Smooth muscle cell (in vitro differentiated cells): ENCODE results near the gene MBNL3. TPM values are rescaled to one million over a fixed set of nuclear protein-coding genes. Genes with fewer than 3 reads are reported as not detected.

Experiments used
- DNase-seq: peaks from one replicate; lab custom pipeline; 2025; ENCODE audit not compliant: unreplicated experiment; lab: John Stamatoyannopoulos, UW
- H2AFZ ChIP-seq: fragments of 200-600 bp; sonication (generic); 2 replicates; pipeline ENCODE4 v1.6.0; 2016; ENCODE audit warnings: antibody characterized with exemption, low read depth, mild to moderate bottlenecking
- H3F3A ChIP-seq: fragments of 200-600 bp; sonication (generic); 2 replicates; pipeline ENCODE4 v1.6.0; 2017; ENCODE audit warnings: antibody characterized with exemption, low read depth
- H3K27ac ChIP-seq: fragments of 200-600 bp; sonication (generic); 2 replicates; pipeline ENCODE4 v1.5.1; 2016; ENCODE audit warnings: low read depth, mild to moderate bottlenecking
- H3K27me3 ChIP-seq: fragments of 200-600 bp; sonication (generic); 2 replicates; pipeline ENCODE4 v1.6.1; 2016; ENCODE audit warnings: low read depth, mild to moderate bottlenecking
- H3K36me3 ChIP-seq: fragments of 200-600 bp; sonication (generic); 2 replicates; pipeline ENCODE4 v1.5.1; 2016; ENCODE audit warnings: low read depth
- H3K4me1 ChIP-seq: fragments of 200-600 bp; sonication (generic); 2 replicates; pipeline ENCODE4 v1.5.1; 2016; ENCODE audit warnings: low read depth
- H3K4me2 ChIP-seq: fragments of 200-600 bp; sonication (generic); 2 replicates; pipeline ENCODE4 v1.6.0; 2016; ENCODE audit warnings: mild to moderate bottlenecking
- H3K4me3 ChIP-seq: fragments of 200-600 bp; sonication (generic); 2 replicates; pipeline ENCODE4 v1.5.1; 2016; ENCODE audit warnings: mild to moderate bottlenecking
- H3K79me2 ChIP-seq: fragments of 200-600 bp; sonication (generic); 2 replicates; pipeline ENCODE4 v1.6.0; 2016; ENCODE audit warnings: low read depth, mild to moderate bottlenecking
- H3K9ac ChIP-seq: fragments of 200-600 bp; sonication (generic); 2 replicates; pipeline ENCODE4 v1.6.0; 2016; ENCODE audit warnings: low read depth
- H3K9me3 ChIP-seq: fragments of 200-600 bp; sonication (generic); replicated peaks from 2 replicates; pipeline ENCODE4 v1.5.1; 2016; ENCODE audit warnings: low read depth
- H4K20me1 ChIP-seq: fragments of 200-600 bp; sonication (generic); 2 replicates; pipeline ENCODE4 v1.6.0; 2016; ENCODE audit warnings: low read depth
- WGBS: methylation state at CpG from one replicate; pipeline ENCODE4 v1.1.7; 2016; ENCODE audit warnings: low lambda C conversion rate; 5-methylcytosine and 5-hydroxymethylcytosine counted together
- polyA plus RNA-seq: library from polyadenylated mRNA; unstranded; fragments of >200 nt; fragmentation: Nextera tagmentation; extraction: Ambion mirVana; gene quantifications from 2 replicates; pipeline ENCODE4 v1.2.1, GENCODE V29; 2016
- total RNA-seq: library from RNA; depleted of rRNA; stranded (reverse); fragments of >200 nt; gene quantifications from 2 replicates; pipeline ENCODE4 v1.2.3, GENCODE V29; 2014
- TF ChIP-seq, protein P1 (sequence below): fragments of 200-600 bp; sonication (generic); IDR thresholded peaks from 2 replicates; pipeline ENCODE4 v1.5.1; 2017; ENCODE audit warnings: borderline replicate concordance, mild to moderate bottlenecking, antibody characterized with exemption; ENCODE audit not compliant: insufficient read depth, poor library complexity, severe bottlenecking

The MBNL3 gene
- total and polyA plus RNA-seq, 2 experiments from 2014 or later: 15.7 to 49.0 TPM

DNA sequence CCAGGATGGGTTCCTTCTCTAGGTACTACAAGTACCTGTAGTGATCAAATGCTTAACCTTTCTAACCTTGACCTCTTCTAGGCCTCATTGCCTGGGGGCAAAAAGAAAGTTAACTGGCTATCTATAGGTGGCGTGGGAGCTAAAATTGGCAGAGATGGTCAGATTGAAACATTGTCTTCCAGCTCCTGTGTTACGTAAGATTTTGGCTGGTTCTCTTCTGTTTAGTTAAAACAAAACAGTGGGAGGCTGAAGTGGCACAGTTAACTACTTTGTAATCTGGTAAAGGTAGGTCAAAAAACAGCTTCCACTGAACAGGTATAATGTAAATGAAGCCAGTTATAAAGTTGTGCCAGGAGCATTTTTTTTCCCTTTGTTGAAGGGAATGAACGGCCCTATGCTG, 115.2 kb downstream of the MBNL3 start:
- Histone ChIP-seq H3K27ac (no peak overlapping the region), H3K9me3 (no peaks in the 10 kb centered on the region), H3F3A (no peaks in the 10 kb centered on the region), H3K27me3 (no peaks in the 10 kb centered on the region), H3K4me1 (no peaks in the 10 kb centered on the region), H3K36me3 (no peaks in the 10 kb centered on the region), H3K4me2 (no peak overlapping the region), H3K4me3 (no peak overlapping the region), H2AFZ (no peak overlapping the region), H3K9ac (no peak overlapping the region), H3K79me2 (no peaks in the 10 kb centered on the region), H4K20me1 (no peaks in the 10 kb centered on the region)
- DNase-seq: no peak
- 87% methylated on average over 3 of the region's 3 CpGs for WGBS
- TF ChIP-seq, protein P1, sequence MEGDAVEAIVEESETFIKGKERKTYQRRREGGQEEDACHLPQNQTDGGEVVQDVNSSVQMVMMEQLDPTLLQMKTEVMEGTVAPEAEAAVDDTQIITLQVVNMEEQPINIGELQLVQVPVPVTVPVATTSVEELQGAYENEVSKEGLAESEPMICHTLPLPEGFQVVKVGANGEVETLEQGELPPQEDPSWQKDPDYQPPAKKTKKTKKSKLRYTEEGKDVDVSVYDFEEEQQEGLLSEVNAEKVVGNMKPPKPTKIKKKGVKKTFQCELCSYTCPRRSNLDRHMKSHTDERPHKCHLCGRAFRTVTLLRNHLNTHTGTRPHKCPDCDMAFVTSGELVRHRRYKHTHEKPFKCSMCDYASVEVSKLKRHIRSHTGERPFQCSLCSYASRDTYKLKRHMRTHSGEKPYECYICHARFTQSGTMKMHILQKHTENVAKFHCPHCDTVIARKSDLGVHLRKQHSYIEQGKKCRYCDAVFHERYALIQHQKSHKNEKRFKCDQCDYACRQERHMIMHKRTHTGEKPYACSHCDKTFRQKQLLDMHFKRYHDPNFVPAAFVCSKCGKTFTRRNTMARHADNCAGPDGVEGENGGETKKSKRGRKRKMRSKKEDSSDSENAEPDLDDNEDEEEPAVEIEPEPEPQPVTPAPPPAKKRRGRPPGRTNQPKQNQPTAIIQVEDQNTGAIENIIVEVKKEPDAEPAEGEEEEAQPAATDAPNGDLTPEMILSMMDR: no peak

DNA sequence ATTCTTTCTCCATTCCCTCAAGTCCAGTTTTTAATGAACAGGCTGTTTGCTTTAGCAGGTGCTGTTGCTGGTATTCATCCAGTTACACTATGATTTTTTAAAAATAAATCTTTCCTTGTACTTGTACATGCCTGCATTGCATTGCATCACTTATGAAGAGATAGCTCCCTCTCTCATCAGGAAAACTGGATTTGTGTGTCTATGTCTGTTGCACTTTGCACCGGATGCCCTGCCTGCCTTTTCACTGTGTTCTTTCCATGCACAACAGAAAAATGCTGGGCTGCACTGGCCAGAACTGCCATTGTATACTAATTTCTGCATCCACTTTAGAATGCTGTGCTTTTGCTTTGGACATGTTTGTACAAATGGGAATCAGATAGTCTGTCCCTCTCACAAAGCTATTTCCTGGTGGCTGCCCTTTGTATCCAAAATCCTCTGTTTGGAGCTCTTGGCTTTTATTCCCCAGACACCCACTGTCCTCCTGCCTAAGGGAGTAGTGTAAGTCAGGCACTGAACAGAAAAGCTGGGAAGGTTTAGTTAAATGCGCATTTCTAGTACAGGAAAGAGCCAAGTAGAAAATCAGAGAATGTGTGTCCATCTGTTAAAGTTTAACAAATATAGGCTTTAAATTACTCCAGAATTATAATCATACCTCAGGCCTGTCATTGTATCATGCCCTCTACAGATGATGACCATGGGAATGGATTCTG, 119.1 kb downstream of the MBNL3 start:
- no peak overlapping the region for H3K27ac ChIP-seq
- no peaks in the 10 kb centered on the region for H3K79me2 ChIP-seq
- H3K36me3 ChIP-seq: no peaks in the 10 kb centered on the region
- WGBS: 76% methylated on average over 2 of the region's 2 CpGs
- DNase-seq: no peak
- no peaks in the 10 kb centered on the region for H3K27me3 ChIP-seq
- H3K9me3 ChIP-seq: no peaks in the 10 kb centered on the region
- no peaks in the 10 kb centered on the region for H3K4me1 ChIP-seq
- H3K4me2 ChIP-seq: no peak overlapping the region
- H4K20me1 ChIP-seq: no peaks in the 10 kb centered on the region
- no peak overlapping the region for H2AFZ ChIP-seq
- TF ChIP-seq, protein P1: no peak
- no peak overlapping the region for H3K9ac ChIP-seq
- no peaks in the 10 kb centered on the region for H3F3A ChIP-seq
- H3K4me3 ChIP-seq: no peak overlapping the region

DNA sequence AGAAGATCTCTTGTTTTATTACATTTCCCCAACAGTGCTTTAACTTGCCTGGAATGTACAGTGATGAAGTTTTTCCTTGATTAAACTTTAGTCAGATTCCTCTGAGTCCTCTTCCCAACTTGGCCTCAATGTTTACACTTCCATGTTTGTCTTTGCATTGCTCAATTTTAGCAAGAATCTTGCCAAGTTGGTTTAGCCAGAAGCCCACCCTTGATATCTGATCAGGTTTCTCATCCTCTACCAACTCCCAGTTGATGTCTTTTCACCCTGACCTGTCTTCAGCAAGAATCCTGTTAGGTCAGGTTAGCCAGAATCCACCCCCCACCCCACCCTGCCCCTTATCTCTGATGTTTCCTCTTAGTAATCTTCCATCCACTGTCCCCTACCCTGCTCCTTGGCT, 120.9 kb downstream of the MBNL3 start:
- Histone ChIP-seq H3K9me3 (no peaks in the 10 kb centered on the region), H3F3A (no peaks in the 10 kb centered on the region), H3K27ac (no peak overlapping the region), H3K9ac (no peak overlapping the region), H3K36me3 (no peaks in the 10 kb centered on the region), H3K27me3 (no peaks in the 10 kb centered on the region), H3K4me3 (no peak overlapping the region), H3K79me2 (no peaks in the 10 kb centered on the region), H4K20me1 (no peaks in the 10 kb centered on the region), H3K4me1 (no peaks in the 10 kb centered on the region), H2AFZ (no peak overlapping the region), H3K4me2 (no peak overlapping the region)
- TF ChIP-seq, protein P1: no peak
- DNase-seq: no peak

DNA sequence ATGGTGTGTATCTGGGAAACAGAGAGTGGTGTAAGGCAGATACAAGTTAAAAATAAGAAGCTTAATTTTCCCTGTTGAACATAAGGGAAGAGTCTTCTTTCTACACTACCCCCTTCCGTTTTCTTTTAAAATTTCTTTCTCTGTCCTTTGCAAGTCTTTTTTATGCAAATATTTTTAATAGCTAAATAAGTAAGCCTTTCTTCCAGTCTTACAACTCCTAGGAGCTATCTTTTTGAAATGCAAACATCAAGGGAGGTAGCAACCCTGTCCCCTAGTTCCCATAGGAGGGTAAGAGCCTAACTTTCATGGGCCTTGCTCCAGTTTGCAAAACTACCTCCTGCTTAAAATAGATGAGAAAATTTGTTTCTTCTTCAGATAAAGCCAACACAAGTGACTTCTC, 121.5 kb downstream of the MBNL3 start:
- WGBS: 78% methylated on average over 1 of the region's 1 CpG
- TF ChIP-seq, protein P1: no peak

More for the DNA sequence above, 121.5 kb downstream of the MBNL3 start:
- Histone ChIP-seq H3K9me3 (no peaks in the 10 kb centered on the region), H4K20me1 (no peaks in the 10 kb centered on the region), H3K4me3 (no peak overlapping the region), H3K9ac (no peak overlapping the region), H3K4me2 (no peak overlapping the region), H3F3A (no peaks in the 10 kb centered on the region), H2AFZ (no peak overlapping the region), H3K79me2 (no peaks in the 10 kb centered on the region), H3K27ac (no peak overlapping the region), H3K27me3 (no peaks in the 10 kb centered on the region), H3K36me3 (no peaks in the 10 kb centered on the region), H3K4me1 (no peaks in the 10 kb centered on the region)
- no peak for DNase-seq
